ENCODE data around the gene ELP1.
"Not testable (repeated sequence)": the region's sequence is repeated elsewhere in the genome, so short reads cannot be mapped to it uniquely, and the experiment has no call there.

Gene ELP1

GRCh38 chr9:108852079-108852478 lies 81.8 kb downstream of the ELP1 start:
- DNase-seq, result no peak

GRCh38 chr9:108851138-108851537 lies 82.8 kb downstream of the ELP1 start:
- DNase-seq, result no peak

GRCh38 chr9:108850293-108850897 lies 83.5 kb downstream of the ELP1 start:
- no peak for DNase-seq

GRCh38 chr9:108848296-108848695 lies 85.6 kb downstream of the ELP1 start:
- DNase-seq, result not testable (repeated sequence)

GRCh38 chr9:108845947-108846346 lies 88.0 kb downstream of the ELP1 start:
- no peak for DNase-seq

- DNase-seq, result no peak
Measured at GRCh38 chr9:108845507-108845906, 88.4 kb downstream of the ELP1 start.

GRCh38 chr9:108844856-108845255 lies 89.1 kb downstream of the ELP1 start:
- DNase-seq, result no peak

- no peak for DNase-seq
Measured at GRCh38 chr9:108844391-108844790, 89.5 kb downstream of the ELP1 start.

GRCh38 chr9:108842610-108843295 lies 91.2 kb downstream of the ELP1 start:
- no peak for DNase-seq

- not testable (repeated sequence) for DNase-seq
Measured at GRCh38 chr9:108839561-108839960, 94.4 kb downstream of the ELP1 start.

- no peak for DNase-seq
Measured at GRCh38 chr9:108838017-108838416, 95.9 kb downstream of the ELP1 start.

- no peak for DNase-seq
Measured at GRCh38 chr9:108837530-108837929, 96.4 kb downstream of the ELP1 start.

- no peak for DNase-seq
Measured at GRCh38 chr9:108836781-108837180, 97.1 kb downstream of the ELP1 start.

- DNase-seq, result no peak
Measured at GRCh38 chr9:108836319-108836718, 97.6 kb downstream of the ELP1 start.

- DNase-seq, result peak; percentile 6
Measured at GRCh38 chr9:108835831-108836230, 98.1 kb downstream of the ELP1 start.

- no peak for DNase-seq
Measured at GRCh38 chr9:108834959-108835665, 98.8 kb downstream of the ELP1 start.

GRCh38 chr9:108832179-108832500 lies 101.8 kb downstream of the ELP1 start:
- no peak for DNase-seq

- DNase-seq, result no peak
Measured at GRCh38 chr9:108831496-108832178, 102.3 kb downstream of the ELP1 start.

- DNase-seq, result no peak
Measured at GRCh38 chr9:108830272-108830671, 103.7 kb downstream of the ELP1 start.

- DNase-seq, result no peak
Measured at GRCh38 chr9:108823829-108824228, 110.1 kb downstream of the ELP1 start.

All from CD4-positive, alpha-beta T cell treated with Interferon gamma for 1 hour (primary cell).